ENCODE results near the gene PRLR.

The PRLR gene

DNA sequence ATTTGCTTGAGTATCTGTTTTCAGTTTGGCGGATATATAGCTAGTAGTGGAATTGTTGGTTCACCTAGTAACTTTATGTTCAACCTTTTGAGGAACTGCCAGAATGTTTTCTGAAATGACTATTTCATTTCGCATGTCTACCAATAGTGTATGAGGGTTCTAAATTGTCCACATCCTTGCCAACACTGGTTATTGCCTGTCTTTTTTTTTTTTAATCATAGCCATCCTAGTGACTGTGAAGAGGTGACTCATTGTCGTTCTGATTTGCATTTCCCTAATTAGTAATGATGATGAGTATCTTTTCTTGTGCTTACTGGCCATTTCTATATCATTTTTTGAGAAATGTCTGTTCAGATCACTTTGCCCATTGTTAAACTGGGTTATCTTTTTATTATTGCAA is 52.5 kb downstream of the PRLR start:
- Histone ChIP-seq H3K9me3 (ENCODE audit: control insufficient read depth, low read length) (no peaks in the 10 kb centered on the region), H3K4me1 (ENCODE audit: control insufficient read depth, insufficient read depth, low read length) (no peaks in the 10 kb centered on the region), H3K9ac (ENCODE audit: low read length) (no peak overlapping the region), H3K36me3 (ENCODE audit: control insufficient read depth, insufficient read depth, low read length, severe bottlenecking) (no peaks in the 10 kb centered on the region), H3K27me3 (replicated peaks; ENCODE audit: control insufficient read depth, insufficient read depth, low read length) (no peaks in the 10 kb centered on the region), H3K4me3 (ENCODE audit: low read length) (no peak overlapping the region)
- DNase-seq (ENCODE audit: low read depth) = no peak

- H3K27me3 ChIP-seq (replicated peaks; ENCODE audit: control insufficient read depth, insufficient read depth, low read length) = no peaks in the 10 kb centered on the region
- no peak for DNase-seq (ENCODE audit: low read depth)
- H3K36me3 ChIP-seq (ENCODE audit: control insufficient read depth, insufficient read depth, low read length, severe bottlenecking) = no peaks in the 10 kb centered on the region
- H3K9me3 ChIP-seq (ENCODE audit: control insufficient read depth, low read length) = peaks cover 7% of the 10 kb centered on the region
- H3K9ac ChIP-seq (ENCODE audit: low read length) = no peak overlapping the region
- H3K4me1 ChIP-seq (ENCODE audit: control insufficient read depth, insufficient read depth, low read length) = no peaks in the 10 kb centered on the region
- H3K4me3 ChIP-seq (ENCODE audit: low read length) = no peak overlapping the region
These were observed 57.8 kb downstream of the PRLR start for GRCh38 chr5:35172533-35172932.

GRCh38 chr5:35171991-35172390 is 58.3 kb downstream of the PRLR start:
- DNase-seq (ENCODE audit: low read depth) = no peak
- H3K27me3 ChIP-seq (replicated peaks; ENCODE audit: control insufficient read depth, insufficient read depth, low read length) = no peaks in the 10 kb centered on the region
- H3K36me3 ChIP-seq (ENCODE audit: control insufficient read depth, insufficient read depth, low read length, severe bottlenecking) = no peaks in the 10 kb centered on the region
- peaks cover 7% of the 10 kb centered on the region for H3K9me3 ChIP-seq (ENCODE audit: control insufficient read depth, low read length)
- H3K9ac ChIP-seq (ENCODE audit: low read length) = no peak overlapping the region
- no peaks in the 10 kb centered on the region for H3K4me1 ChIP-seq (ENCODE audit: control insufficient read depth, insufficient read depth, low read length)
- no peak overlapping the region for H3K4me3 ChIP-seq (ENCODE audit: low read length)

DNA sequence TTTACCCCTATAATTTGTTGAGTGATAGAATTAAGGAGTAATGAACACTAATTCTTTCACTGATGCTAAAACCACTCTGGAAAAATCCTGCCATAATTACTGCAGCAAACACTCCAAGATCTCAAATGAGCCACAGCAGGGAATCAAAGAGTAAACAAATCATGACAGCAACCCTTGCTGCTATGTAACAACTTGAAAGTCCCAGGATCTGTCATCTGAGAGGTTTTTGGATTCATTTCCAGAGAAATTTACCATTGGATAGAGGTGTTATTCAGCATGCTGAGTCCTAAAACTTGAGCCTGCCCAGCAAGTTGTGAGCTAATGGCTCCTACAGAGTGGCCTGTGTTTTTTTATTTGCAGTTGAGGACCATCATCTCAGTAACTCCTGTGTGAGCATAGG is 59.2 kb downstream of the PRLR start:
- no peak overlapping the region for H3K4me3 ChIP-seq (ENCODE audit: low read length)

GRCh38 chr5:35166043-35166442 is 64.2 kb downstream of the PRLR start:
- DNase-seq (ENCODE audit: low read depth) = no peak
- Histone ChIP-seq H3K27me3 (replicated peaks; ENCODE audit: control insufficient read depth, insufficient read depth, low read length) (no peaks in the 10 kb centered on the region), H3K4me3 (ENCODE audit: low read length) (no peak overlapping the region), H3K4me1 (ENCODE audit: control insufficient read depth, insufficient read depth, low read length) (peaks cover 15% of the 10 kb centered on the region), H3K9me3 (ENCODE audit: control insufficient read depth, low read length) (peaks cover 7% of the 10 kb centered on the region), H3K9ac (ENCODE audit: low read length) (no peak overlapping the region), H3K36me3 (ENCODE audit: control insufficient read depth, insufficient read depth, low read length, severe bottlenecking) (no peaks in the 10 kb centered on the region)

More for the DNA sequence above, 59.2 kb downstream of the PRLR start:
- Histone ChIP-seq H3K9ac (ENCODE audit: low read length) (no peak overlapping the region), H3K4me1 (ENCODE audit: control insufficient read depth, insufficient read depth, low read length) (no peaks in the 10 kb centered on the region), H3K36me3 (ENCODE audit: control insufficient read depth, insufficient read depth, low read length, severe bottlenecking) (no peaks in the 10 kb centered on the region), H3K27me3 (replicated peaks; ENCODE audit: control insufficient read depth, insufficient read depth, low read length) (no peaks in the 10 kb centered on the region), H3K9me3 (ENCODE audit: control insufficient read depth, low read length) (peaks cover 7% of the 10 kb centered on the region)
- no peak for DNase-seq (ENCODE audit: low read depth)

DNA sequence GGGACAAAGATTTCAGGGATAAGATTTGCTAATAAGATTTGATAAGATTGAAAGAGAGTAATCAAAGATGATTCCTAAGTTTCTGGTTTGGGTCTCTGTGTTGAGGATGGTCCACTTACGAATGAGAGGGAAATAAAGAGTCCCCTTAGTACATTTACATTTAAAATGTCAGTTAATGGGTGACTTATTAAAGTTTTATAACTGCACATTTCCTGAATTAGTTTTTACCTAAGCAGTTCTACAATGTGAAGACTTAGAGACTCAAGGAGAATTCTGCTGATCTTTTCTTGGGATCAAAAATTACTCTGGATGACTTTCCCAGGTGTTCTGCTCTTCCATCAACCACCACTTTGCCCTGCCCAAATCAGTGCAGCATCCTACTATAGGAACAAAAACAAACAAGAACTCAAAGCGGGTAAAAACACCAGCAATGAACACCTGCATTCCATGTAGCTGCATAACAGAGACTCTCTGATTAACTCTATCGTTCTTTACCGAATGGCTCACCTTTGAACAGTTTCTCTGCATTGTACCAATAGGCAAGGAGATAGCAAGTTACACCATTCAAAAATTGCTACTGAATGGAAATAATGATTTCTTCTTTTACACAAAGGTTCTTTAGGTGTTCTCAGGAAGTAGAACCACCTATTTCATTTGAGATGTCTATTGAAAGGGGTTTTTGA is 65.3 kb downstream of the PRLR start:
- no peak overlapping the region for H3K4me3 ChIP-seq (ENCODE audit: low read length)
- H3K36me3 ChIP-seq (ENCODE audit: control insufficient read depth, insufficient read depth, low read length, severe bottlenecking) = no peaks in the 10 kb centered on the region
- H3K27me3 ChIP-seq (replicated peaks; ENCODE audit: control insufficient read depth, insufficient read depth, low read length) = no peaks in the 10 kb centered on the region
- DNase-seq (ENCODE audit: low read depth) = no peak
- H3K9me3 ChIP-seq (ENCODE audit: control insufficient read depth, low read length) = peaks cover 7% of the 10 kb centered on the region
- H3K9ac ChIP-seq (ENCODE audit: low read length) = no peak overlapping the region
- H3K4me1 ChIP-seq (ENCODE audit: control insufficient read depth, insufficient read depth, low read length) = peaks cover 16% of the 10 kb centered on the region

- Histone ChIP-seq H3K9ac (ENCODE audit: low read length) (no peak overlapping the region), H3K36me3 (ENCODE audit: control insufficient read depth, insufficient read depth, low read length, severe bottlenecking) (no peaks in the 10 kb centered on the region), H3K27me3 (replicated peaks; ENCODE audit: control insufficient read depth, insufficient read depth, low read length) (no peaks in the 10 kb centered on the region), H3K4me3 (ENCODE audit: low read length) (no peak overlapping the region), H3K9me3 (ENCODE audit: control insufficient read depth, low read length) (peaks cover 7% of the 10 kb centered on the region), H3K4me1 (ENCODE audit: control insufficient read depth, insufficient read depth, low read length) (peaks cover 29% of the 10 kb centered on the region)
- no peak for DNase-seq (ENCODE audit: low read depth)
These were observed 66.6 kb downstream of the PRLR start for GRCh38 chr5:35163710-35164033.

DNA sequence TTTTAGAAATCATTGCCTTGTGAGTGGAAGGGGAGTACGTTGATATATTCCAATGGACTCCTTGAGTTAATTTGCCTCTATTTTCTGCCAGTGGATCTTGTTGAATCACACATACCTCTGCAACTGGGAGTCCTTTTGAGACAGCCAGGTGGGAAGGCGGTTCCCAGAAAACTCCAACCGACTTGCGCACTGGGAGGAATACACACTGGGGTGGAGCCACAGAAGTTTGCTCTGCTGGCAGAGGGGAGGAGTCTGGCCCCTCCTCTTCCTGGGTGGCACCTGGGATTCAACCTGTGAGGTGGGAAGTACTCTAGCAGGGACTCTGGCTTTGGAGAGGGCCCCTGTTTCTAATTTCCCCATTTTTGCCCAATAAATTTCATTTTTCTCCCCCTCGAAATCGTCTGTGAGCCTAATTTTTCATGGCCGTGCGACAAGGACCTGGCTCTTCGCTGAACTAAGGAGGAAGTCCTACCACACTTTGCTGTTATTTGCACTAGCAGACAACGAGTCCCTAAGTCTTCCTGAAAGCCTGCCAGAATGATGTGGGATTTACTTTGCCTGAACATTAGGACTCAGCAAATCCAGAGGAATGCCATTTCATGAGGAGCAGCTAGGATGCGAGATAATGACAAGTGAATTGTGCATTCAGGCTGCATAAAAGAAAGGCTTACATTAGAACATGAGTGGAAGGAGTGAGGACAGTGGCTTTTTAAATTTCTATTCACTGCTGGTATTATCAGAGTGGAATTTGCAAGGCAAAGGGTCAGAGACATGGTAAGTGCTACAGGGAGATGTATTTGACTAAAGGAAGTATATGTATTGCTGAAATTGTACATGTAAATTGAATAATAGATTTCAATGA is 67.2 kb downstream of the PRLR start:
- Histone ChIP-seq H3K36me3 (ENCODE audit: control insufficient read depth, insufficient read depth, low read length, severe bottlenecking) (no peaks in the 10 kb centered on the region), H3K27me3 (replicated peaks; ENCODE audit: control insufficient read depth, insufficient read depth, low read length) (no peaks in the 10 kb centered on the region), H3K4me3 (ENCODE audit: low read length) (no peak overlapping the region), H3K9ac (ENCODE audit: low read length) (no peak overlapping the region), H3K4me1 (ENCODE audit: control insufficient read depth, insufficient read depth, low read length) (peaks cover 32% of the 10 kb centered on the region), H3K9me3 (ENCODE audit: control insufficient read depth, low read length) (peaks cover 3% of the 10 kb centered on the region)
- no peak for DNase-seq (ENCODE audit: low read depth)

GRCh38 chr5:35161652-35162273 is 68.5 kb downstream of the PRLR start:
- no peak overlapping the region for H3K9ac ChIP-seq (ENCODE audit: low read length)
- H3K36me3 ChIP-seq (ENCODE audit: control insufficient read depth, insufficient read depth, low read length, severe bottlenecking) = no peaks in the 10 kb centered on the region
- H3K27me3 ChIP-seq (replicated peaks; ENCODE audit: control insufficient read depth, insufficient read depth, low read length) = no peaks in the 10 kb centered on the region
- peaks cover 32% of the 10 kb centered on the region for H3K4me1 ChIP-seq (ENCODE audit: control insufficient read depth, insufficient read depth, low read length)
- H3K9me3 ChIP-seq (ENCODE audit: control insufficient read depth, low read length) = no peaks in the 10 kb centered on the region
- H3K4me3 ChIP-seq (ENCODE audit: low read length) = no peak overlapping the region
- no peak for DNase-seq (ENCODE audit: low read depth)

GRCh38 chr5:35160486-35161116 is 69.7 kb downstream of the PRLR start:
- DNase-seq (ENCODE audit: low read depth) = no peak

GRCh38 chr5:35159370-35159742 is 70.9 kb downstream of the PRLR start:
- Histone ChIP-seq H3K4me3 (ENCODE audit: low read length) (no peak overlapping the region), H3K9me3 (ENCODE audit: control insufficient read depth, low read length) (no peaks in the 10 kb centered on the region)
- peak; percentile 55 for DNase-seq (ENCODE audit: low read depth)

More at GRCh38 chr5:35160486-35161116, 69.7 kb downstream of the PRLR start:
- H3K4me3 ChIP-seq (ENCODE audit: low read length) = no peak overlapping the region
- no peaks in the 10 kb centered on the region for H3K9me3 ChIP-seq (ENCODE audit: control insufficient read depth, low read length)
- H3K9ac ChIP-seq (ENCODE audit: low read length) = no peak overlapping the region
- peaks cover 32% of the 10 kb centered on the region for H3K4me1 ChIP-seq (ENCODE audit: control insufficient read depth, insufficient read depth, low read length)
- H3K36me3 ChIP-seq (ENCODE audit: control insufficient read depth, insufficient read depth, low read length, severe bottlenecking) = no peaks in the 10 kb centered on the region
- no peaks in the 10 kb centered on the region for H3K27me3 ChIP-seq (replicated peaks; ENCODE audit: control insufficient read depth, insufficient read depth, low read length)

More at GRCh38 chr5:35159370-35159742, 70.9 kb downstream of the PRLR start:
- H3K36me3 ChIP-seq (ENCODE audit: control insufficient read depth, insufficient read depth, low read length, severe bottlenecking) = no peaks in the 10 kb centered on the region
- peaks cover 32% of the 10 kb centered on the region for H3K4me1 ChIP-seq (ENCODE audit: control insufficient read depth, insufficient read depth, low read length)
- H3K27me3 ChIP-seq (replicated peaks; ENCODE audit: control insufficient read depth, insufficient read depth, low read length) = no peaks in the 10 kb centered on the region
- H3K9ac ChIP-seq (ENCODE audit: low read length) = no peak overlapping the region

All from adipocyte (in vitro differentiated cells).